ENCODE measurements around the gene STIM1.
"Not testable (repeated sequence)": the region's sequence is repeated elsewhere in the genome, so short reads cannot be mapped to it uniquely, and the experiment has no call there.

STIM1 gene

GRCh38 chr11:3995949-3996554 lies 140.6 kb downstream of the STIM1 start:
- no peak for TF ChIP-seq EZH2phosphoT487 (IDR thresholded peaks at IDR 0.05; ENCODE audit: borderline replicate concordance, low read length)
- TF ChIP-seq, protein P1, sequence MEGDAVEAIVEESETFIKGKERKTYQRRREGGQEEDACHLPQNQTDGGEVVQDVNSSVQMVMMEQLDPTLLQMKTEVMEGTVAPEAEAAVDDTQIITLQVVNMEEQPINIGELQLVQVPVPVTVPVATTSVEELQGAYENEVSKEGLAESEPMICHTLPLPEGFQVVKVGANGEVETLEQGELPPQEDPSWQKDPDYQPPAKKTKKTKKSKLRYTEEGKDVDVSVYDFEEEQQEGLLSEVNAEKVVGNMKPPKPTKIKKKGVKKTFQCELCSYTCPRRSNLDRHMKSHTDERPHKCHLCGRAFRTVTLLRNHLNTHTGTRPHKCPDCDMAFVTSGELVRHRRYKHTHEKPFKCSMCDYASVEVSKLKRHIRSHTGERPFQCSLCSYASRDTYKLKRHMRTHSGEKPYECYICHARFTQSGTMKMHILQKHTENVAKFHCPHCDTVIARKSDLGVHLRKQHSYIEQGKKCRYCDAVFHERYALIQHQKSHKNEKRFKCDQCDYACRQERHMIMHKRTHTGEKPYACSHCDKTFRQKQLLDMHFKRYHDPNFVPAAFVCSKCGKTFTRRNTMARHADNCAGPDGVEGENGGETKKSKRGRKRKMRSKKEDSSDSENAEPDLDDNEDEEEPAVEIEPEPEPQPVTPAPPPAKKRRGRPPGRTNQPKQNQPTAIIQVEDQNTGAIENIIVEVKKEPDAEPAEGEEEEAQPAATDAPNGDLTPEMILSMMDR (IDR thresholded peaks at IDR 0.05; ENCODE audit: low read depth, low read length, poor library complexity, severe bottlenecking), result no peak
- Histone ChIP-seq H3K4me2 (ENCODE audit: low read length) (no peak overlapping the region), H3K79me2 (ENCODE audit: control insufficient read depth, low read length) (no peaks in the 10 kb centered on the region), H3K4me3 (ENCODE audit: low read length) (no peak overlapping the region), H4K20me1 (ENCODE audit: control insufficient read depth, insufficient read depth, low read depth, low read length) (no peaks in the 10 kb centered on the region), H3K9me2 (replicated peaks; ENCODE audit: control insufficient read depth, low read length) (no peaks in the 10 kb centered on the region), H3K27me3 (ENCODE audit: control insufficient read depth, low read length) (no peaks in the 10 kb centered on the region), H3K9me3 (ENCODE audit: control insufficient read depth, insufficient read depth, low read length) (peaks cover 3% of the 10 kb centered on the region; the same call in 1 of the 2 replicates), H3K36me3 (ENCODE audit: control insufficient read depth, low read length) (no peaks in the 10 kb centered on the region), H3F3A (ENCODE audit: control insufficient read depth, insufficient read depth) (no peaks in the 10 kb centered on the region), H3K27ac (ENCODE audit: low read depth, low read length) (no peak overlapping the region), H3K4me1 (ENCODE audit: control insufficient read depth, low read length) (no peaks in the 10 kb centered on the region)

GRCh38 chr11:3996651-3997050 lies 141.2 kb downstream of the STIM1 start:
- Histone ChIP-seq H3K4me2 (ENCODE audit: low read length) (no peak overlapping the region), H3F3A (ENCODE audit: control insufficient read depth, insufficient read depth) (no peaks in the 10 kb centered on the region)
- TF ChIP-seq EZH2phosphoT487 (IDR thresholded peaks at IDR 0.05; ENCODE audit: borderline replicate concordance, low read length), result no peak
- TF ChIP-seq, protein P1 (IDR thresholded peaks at IDR 0.05; ENCODE audit: low read depth, low read length, poor library complexity, severe bottlenecking), result no peak

DNA sequence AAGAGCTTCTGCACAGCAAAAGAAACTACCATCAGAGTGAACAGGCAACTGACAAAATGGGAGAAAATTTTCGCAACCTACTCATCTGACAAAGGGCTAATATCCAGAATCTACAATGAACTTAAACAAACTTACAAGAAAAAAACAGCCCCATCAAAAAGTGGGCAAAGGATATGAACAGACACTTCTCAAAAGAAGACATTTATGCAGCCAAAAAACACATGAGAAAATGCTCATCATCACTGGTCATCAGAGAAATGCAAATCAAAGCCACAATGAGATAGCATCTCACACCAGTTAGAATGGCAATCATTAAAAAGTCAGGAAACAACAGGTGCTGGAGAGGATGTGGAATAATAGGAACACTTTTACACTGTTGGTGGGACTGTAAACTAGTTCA lies 149.3 kb downstream of the STIM1 start:
- not testable (repeated sequence) for H3K9me2 ChIP-seq (replicated peaks; ENCODE audit: control insufficient read depth, low read length); H3K9me3 ChIP-seq (ENCODE audit: control insufficient read depth, insufficient read depth, low read length)

More at GRCh38 chr11:3996651-3997050, 141.2 kb downstream of the STIM1 start:
- no peaks in the 10 kb centered on the region for H3K79me2 ChIP-seq (ENCODE audit: control insufficient read depth, low read length)
- no peaks in the 10 kb centered on the region for H3K27me3 ChIP-seq (ENCODE audit: control insufficient read depth, low read length)
- no peaks in the 10 kb centered on the region for H4K20me1 ChIP-seq (ENCODE audit: control insufficient read depth, insufficient read depth, low read depth, low read length)
- H3K4me1 ChIP-seq (ENCODE audit: control insufficient read depth, low read length), result no peaks in the 10 kb centered on the region
- H3K4me3 ChIP-seq (ENCODE audit: low read length), result no peak overlapping the region
- H3K27ac ChIP-seq (ENCODE audit: low read depth, low read length), result no peak overlapping the region
- H3K9me2 ChIP-seq (replicated peaks; ENCODE audit: control insufficient read depth, low read length), result no peaks in the 10 kb centered on the region
- H3K36me3 ChIP-seq (ENCODE audit: control insufficient read depth, low read length), result no peaks in the 10 kb centered on the region
- H3K9me3 ChIP-seq (ENCODE audit: control insufficient read depth, insufficient read depth, low read length), result peaks cover 3% of the 10 kb centered on the region; the same call in 1 of the 2 replicates

DNA sequence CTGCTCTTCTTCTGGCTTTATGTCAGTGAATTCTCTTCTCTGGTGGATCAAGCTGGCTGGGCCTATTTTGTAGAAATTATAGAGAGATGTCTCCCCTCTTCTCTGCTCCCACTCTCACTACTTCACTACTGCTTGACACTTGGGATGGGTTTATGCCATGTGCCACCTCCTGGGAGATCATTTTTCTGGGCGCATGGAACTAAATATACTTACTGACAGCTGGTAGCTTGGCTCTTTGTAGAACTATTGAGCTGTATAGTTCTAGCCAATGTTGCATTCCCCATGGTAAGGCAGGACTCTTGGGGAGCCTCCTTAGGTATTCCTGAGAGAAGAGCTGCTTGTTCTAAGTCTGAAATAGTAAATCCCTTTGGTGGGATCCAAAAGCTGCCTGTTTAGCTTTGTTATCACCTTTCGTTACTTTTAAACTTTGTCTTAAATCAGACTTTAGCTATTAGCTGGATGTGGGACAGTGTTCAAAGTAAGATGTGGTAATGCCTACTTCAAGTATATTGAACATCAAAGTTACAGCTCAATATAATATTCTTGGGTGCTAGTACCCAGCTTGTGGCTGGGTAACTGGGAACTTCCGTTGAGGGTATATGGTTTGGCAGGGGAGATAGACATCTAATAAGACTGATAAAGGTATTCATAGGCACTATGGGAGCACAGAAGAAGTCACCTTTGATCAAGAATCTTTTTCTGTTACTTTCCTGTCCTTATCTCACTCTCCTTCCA lies 151.6 kb downstream of the STIM1 start:
- Histone ChIP-seq H3K4me1 (ENCODE audit: control insufficient read depth, low read length) (no peaks in the 10 kb centered on the region), H3K27me3 (ENCODE audit: control insufficient read depth, low read length) (no peaks in the 10 kb centered on the region), H3K4me3 (ENCODE audit: low read length) (no peak overlapping the region), H3K4me2 (ENCODE audit: low read length) (no peak overlapping the region), H4K20me1 (ENCODE audit: control insufficient read depth, insufficient read depth, low read depth, low read length) (no peaks in the 10 kb centered on the region), H3K36me3 (ENCODE audit: control insufficient read depth, low read length) (no peaks in the 10 kb centered on the region), H3K79me2 (ENCODE audit: control insufficient read depth, low read length) (no peaks in the 10 kb centered on the region), H3K27ac (ENCODE audit: low read depth, low read length) (no peak overlapping the region), H3K9me3 (ENCODE audit: control insufficient read depth, insufficient read depth, low read length) (no peaks in the 10 kb centered on the region), H3K9me2 (replicated peaks; ENCODE audit: control insufficient read depth, low read length) (no peaks in the 10 kb centered on the region), H3F3A (ENCODE audit: control insufficient read depth, insufficient read depth) (no peaks in the 10 kb centered on the region)
- TF ChIP-seq, protein P1 (IDR thresholded peaks at IDR 0.05; ENCODE audit: low read depth, low read length, poor library complexity, severe bottlenecking), result no peak
- TF ChIP-seq EZH2phosphoT487 (IDR thresholded peaks at IDR 0.05; ENCODE audit: borderline replicate concordance, low read length), result no peak

More for the DNA sequence above, 149.3 kb downstream of the STIM1 start:
- not testable (repeated sequence) for H3K27ac ChIP-seq (ENCODE audit: low read depth, low read length); H3K4me1 ChIP-seq (ENCODE audit: control insufficient read depth, low read length); H3K79me2 ChIP-seq (ENCODE audit: control insufficient read depth, low read length); H3K27me3 ChIP-seq (ENCODE audit: control insufficient read depth, low read length); H3K4me2 ChIP-seq (ENCODE audit: low read length); H3K4me3 ChIP-seq (ENCODE audit: low read length); H3F3A ChIP-seq (ENCODE audit: control insufficient read depth, insufficient read depth); H3K36me3 ChIP-seq (ENCODE audit: control insufficient read depth, low read length); H4K20me1 ChIP-seq (ENCODE audit: control insufficient read depth, insufficient read depth, low read depth, low read length)
